Activated CD4-positive, alpha-beta T cell treated with anti-CD3 and anti-CD28 coated beads, Interleukin-2, amount 50 U/mL, for 4 hours (primary cell): Measurements from ENCODE around the gene ZNF580.

ENCODE experiments used
- DNase-seq, 2 experiments: peaks; one replicate each; pipeline ENCODE4 v3.0.0-alpha.2; 2020

The ZNF580 gene, protein sequence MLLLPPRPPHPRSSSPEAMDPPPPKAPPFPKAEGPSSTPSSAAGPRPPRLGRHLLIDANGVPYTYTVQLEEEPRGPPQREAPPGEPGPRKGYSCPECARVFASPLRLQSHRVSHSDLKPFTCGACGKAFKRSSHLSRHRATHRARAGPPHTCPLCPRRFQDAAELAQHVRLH

DNA sequence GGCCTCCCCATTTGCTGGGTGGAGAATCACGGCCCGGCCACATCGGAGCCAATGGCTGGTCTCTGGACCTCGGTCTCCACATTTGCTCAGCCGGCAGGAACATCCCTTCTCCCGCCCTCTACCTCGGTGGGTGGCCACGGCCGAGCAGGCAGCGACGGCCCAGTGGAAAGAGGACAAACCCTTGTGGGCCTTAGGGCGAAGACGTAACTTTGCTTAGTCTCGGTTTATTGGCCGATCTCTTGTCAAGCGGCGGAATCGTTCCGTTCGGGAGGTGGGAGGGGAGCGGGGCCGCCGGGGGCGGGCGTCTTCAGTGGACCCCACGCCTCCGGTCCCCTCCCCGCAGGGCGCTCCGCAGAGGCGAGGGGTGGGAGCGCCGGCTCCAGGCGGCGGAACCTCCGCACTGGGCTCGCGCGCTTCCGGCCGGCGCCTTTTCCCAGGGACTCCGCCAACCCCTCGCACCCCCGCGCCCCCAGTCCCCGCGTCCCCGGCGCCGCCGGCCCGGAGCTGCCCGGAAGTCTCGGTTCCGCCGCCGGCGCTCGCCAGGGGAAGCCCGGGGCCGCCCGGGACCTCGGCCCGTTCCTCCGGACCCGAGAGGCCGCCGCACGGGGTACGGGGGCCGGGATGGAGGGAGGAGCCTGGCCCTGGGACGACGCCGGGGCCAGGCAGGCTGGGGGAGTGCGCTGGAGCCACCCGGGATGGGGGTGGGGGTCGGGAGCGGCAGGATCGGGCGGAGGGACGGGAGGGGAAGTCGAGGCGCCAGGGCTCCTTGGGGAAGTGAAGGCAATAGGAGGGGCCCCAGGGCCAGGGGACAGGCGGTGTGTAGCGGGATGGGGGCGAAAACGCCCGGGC is at the start of gene ZNF580:
ZNF580 (plus strand) TSS at position 426 of the 849 bp plus-strand sequence. CDS start 1,507 bp downstream, outside the sequence.
- DNase-seq, result peak; percentile 47 to 49

DNA sequence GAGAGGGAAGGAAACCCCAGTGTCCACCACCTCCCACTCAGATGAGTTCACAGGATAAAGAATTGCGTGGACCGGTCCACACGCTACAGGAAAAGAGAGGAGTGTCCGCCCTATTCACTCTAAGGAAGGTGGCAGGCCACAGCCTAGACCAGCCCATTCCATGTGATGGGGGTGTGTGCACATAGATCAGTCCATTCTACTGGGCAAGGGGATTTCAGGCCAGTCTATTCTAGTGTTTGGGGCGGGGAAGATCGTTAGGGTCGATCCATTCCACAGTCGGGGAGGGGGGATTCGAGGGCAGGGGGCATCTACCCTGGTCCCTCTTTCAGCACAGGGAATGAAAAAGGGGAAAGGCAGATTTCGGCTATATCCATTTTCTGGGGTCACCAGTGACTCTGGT is 49.2 kb upstream of the ZNF580 start:
- DNase-seq, result no peak

DNA sequence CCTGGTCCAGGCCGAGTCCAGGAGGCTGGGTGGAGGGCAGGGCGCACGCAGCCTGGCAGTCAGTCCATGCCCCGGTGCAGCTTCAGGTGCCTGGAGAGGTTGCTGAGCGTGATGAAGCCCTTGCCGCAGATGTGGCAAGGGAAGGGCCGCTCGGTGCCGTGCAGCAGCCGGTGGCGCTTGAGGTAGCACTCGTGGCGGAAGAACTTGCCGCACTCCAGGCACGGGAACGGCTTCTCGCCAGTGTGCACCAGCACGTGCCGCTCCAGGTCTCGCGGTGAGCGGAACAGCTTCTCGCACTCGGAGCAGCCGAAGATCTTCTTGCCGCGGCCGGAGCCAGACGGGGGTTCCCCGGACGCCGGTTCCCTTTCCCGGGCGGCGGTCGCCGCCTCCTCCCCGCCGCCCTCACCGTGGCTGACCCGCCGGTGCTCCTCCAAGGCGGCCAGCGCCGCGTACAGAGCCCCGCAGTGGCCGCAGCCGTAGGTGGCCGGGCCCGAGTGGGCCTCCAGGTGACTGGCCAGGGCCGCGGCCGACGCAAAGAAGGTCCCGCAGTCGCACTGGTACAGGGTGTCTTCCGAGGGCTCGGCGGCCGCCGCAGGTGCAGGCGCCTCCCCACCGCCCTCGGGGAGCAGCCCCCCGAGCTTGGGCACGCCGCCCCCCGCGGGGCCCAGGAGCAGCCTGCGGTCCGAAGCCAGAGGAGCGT is 48.3 kb upstream of the ZNF580 start:
- DNase-seq, result no peak

DNA sequence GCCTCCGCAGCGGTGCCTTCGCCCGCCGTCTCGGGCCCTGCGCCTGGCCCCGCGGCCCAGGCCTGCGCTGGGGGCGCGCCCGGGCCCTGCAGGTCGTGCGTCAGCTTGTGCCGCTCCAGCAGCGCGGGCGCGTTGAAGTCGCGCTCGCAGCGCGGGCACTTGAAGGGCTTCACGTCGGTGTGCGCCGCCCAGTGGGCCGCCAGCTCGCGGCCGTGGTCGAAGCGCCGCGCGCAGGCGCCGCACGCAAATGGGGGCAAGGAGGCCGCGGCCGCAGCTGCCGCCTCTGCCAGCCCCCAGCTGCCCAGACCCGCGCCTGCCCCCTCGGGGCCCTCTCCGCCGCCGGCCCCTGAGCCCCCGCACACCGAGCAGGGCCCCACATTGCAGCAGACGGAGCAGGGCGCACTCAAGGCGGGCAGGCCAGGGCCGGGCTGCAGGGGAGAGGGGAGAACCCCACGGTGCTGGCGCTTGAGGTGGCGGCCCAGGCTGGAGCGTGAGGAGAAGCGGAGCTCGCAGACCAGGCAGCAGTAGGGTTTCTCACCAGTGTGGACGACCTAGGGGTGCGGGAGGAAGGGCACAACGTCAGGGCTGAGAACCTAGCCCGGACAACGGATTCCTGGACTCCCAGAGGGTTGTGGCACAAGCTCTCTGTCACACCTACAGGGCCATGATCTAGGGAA is 47.6 kb upstream of the ZNF580 start:
- no peak for DNase-seq

DNA sequence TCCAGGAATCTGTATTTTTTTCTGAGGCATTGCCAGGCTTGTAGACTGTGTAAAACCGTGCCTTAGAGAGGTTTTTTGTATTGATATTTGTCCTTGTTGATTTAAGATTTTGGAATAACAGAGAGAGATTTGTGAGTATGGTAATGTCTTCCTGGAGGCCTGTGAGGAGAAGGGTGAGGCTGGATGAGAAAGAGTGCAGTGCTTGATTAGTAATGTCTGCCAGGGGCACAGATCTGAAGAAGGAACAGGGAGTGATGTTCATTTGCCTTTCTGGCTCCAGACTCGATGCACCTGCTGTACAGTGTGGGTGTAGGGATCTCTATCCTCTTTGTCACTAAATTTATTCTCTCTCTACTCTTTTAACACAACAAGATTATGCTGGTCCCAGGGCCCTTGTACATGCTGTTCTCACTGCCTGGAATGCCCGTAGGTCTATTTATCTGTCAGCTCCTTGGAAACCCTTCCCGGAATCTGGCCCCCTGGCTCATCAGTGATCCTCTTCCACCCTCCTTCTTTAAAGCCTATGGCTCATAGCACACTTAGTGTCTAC is 45.7 kb upstream of the ZNF580 start:
- no peak for DNase-seq

DNA sequence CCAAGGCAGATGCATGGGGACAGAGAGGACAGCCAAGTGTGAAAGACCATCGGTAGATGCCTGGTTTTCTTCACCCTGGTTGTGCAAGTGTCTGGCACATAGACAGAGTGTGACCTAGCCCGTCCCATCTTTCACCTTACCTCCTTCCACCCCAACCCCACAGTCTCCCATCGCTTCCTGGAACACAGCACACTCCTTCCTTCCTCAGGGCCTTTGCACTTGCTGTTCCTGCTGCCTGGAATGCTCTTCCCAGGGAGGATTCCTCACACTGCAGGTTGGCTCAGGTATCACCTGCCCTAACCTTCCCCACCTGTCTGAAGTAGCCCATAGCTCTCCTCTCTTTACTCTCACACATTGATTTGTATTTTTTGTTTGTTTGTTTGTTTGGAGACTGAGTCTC is 44.5 kb upstream of the ZNF580 start:
- no peak for DNase-seq

DNA sequence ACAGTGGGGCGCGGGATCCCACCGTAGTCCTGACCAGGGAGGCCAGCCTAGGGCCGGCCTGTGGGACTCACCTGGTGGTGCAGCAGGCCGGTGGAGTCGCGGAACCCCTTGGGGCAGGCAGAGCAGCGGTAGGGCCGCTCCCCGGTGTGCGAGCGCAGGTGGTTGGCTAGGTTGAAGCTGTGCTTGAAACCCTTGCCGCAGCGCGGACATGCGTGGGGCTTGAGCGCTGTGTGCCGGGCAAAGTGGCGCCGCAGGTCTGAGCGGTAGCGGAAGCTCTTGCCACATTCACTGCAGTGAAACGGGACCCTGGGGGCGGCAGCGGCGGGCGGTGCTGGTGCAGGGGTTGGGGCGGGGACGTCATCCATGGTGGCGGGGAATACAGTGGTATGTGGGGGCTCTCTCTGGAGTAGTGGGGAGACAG is 43.3 kb upstream of the ZNF580 start:
- no peak for DNase-seq

DNA sequence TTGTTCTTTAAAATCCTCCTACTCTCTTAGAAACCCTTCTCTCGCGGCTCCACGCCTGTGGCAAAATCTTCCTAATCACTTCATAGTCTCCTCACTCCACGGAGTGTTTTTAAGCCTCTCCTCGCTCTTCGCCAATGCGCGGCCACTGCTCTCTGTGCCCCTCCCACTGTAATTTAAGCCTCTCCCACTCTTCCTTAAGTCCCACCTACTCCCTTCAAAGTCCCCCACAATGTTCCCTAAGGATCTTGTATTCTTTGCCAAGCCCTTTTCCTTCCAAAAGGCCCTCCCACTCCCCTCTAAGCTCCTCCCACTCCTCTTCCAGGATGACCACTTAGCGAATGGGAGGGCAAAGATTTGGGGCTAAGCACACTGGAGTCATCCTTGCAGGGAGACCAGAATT is 42.8 kb upstream of the ZNF580 start:
- no peak for DNase-seq

DNA sequence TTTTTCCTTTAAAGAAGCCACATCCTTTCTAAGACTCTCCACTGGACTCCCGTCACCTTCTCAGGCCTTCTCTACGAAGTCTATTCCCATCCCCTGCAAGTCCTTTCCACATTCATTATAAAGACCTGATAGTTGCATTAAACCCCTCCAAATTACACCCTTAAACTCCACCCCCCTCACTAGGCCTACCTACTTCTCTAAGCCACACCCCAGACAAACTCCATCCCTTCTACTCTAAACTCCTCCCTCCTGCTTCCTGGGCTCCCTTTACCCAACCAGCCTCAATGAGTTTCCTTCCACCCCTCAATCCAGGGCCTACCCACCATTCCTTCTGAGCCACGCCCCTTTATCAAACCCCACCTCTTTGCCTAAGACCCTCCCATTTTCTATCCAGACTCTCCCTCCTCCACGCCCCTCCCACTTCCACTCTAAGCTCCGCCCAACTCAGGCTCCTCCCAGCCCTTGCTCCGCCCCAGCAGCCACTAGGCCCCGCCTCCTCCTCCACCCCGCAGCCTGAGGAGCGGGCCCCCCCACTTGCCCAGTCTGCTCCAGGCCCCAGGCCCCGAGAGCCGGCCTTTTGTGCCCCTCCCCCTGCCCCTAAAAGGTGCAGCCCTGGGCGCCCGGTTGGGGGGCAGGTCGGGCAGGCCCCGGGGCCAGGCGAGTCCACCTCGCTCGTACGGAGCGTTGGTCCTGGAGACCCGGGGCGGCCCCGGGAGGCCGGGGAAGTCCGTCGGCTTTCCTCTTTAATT is 41.9 kb upstream of the ZNF580 start:
- peak; percentile 89 to 90 for DNase-seq

DNA sequence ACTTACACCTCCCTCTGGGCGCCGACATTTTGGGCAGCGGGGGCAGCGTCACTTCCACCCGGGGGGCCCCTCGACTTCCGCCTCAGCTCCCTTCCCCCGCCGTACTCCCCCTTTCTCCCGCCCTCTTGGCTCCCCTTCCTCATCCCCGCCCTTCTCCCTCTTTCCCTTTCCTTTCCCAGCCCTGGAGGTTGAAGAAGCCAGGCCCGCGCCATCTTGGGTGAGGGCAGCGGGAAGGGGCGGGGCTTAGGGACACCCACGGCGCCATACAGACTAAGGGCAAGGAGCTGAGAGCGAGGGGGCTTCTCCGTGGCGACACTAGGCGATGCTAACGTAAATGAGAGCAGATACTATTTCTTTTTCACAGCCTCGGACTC is 41.3 kb upstream of the ZNF580 start, which contains the start of gene FIZ1:
FIZ1 (minus strand) TSS at position 50 of the 374 bp plus-strand sequence. CDS start 1,652 bp downstream, outside the sequence.
- peak; percentile 96 for DNase-seq

DNA sequence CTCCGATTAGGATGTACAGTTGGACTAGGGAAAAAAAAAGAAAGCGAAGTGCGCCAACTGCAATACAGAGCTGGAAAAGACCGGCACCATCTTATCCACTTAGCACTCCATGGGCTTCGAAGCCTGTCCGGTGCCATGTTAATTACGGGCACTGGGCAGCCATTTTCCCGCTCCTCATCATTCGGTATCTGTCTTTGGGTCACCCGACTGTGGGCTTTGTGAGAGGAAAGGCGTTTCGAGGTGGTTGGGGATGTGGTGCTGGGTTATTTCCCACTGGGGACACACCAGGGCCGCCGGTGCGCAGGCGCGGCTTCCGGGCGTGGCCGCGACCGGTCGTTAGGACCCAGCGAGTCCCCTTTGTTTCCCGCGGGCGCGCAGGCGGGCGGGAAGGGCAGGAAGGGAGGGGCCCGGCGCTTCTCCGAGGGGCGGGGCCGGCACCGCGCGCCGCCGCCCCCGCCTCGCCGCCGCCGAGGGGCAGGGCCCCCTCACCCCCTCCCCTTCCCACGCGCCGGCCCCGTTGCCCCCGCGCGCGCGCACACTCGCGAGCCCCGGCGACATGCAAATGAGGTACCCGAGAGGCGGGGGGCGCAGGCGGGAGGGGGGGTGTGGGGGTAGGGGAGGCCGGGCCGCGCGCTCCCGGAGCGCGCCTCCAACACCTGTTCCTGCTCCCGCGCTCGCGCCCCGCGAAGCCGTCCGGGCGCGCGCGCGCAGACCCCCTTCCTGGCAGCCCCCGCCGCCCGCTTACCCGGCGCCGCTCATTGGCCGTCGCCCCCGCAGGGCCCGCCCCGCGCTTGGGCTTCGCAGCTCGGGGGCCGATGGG is 40.8 kb upstream of the ZNF580 start, which contains the start of gene ZNF524:
ZNF524 (plus strand) TSS at position 447 of the 820 bp plus-strand sequence. CDS start 1,825 bp downstream, outside the sequence.
- DNase-seq, result peak; percentile 76 to 78

DNA sequence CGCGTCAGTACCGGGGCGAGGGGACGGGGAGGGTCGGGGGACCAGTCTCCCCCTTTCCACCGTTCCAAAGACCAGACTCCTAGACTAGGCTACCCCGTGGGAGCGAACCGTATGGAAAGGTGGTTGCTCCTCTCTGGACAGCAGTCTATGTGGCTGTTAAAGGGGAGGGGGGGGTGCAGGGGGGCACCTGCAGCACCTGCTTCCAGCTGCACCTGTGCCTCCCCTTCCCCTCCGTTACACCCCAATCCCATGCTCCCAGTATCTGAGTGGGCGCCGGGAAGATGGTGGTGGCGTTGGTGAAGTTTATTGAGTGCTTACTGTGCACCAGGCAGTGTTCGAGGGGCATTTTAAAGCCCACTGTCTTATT is 40.2 kb upstream of the ZNF580 start:
- DNase-seq, result no peak

DNA sequence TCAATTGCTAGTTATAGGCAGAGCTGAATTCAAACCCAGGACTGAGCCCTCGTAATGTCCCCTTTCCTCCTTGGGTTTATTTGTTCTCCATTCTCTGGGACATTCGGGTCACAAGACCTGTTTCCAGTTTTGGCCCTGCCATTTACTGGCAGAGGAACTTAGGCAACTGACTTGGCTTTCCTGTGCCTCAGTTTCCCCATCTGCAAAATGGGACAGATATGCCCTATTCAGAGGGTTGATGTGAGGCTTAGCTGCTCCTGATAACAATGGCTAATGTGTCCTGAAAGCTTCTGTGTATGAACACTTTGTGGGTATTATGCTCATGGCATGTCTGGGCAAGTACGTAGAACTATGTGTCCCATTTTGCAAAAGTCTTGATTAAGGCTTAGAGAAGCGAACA is 39.7 kb upstream of the ZNF580 start:
- no peak for DNase-seq

DNA sequence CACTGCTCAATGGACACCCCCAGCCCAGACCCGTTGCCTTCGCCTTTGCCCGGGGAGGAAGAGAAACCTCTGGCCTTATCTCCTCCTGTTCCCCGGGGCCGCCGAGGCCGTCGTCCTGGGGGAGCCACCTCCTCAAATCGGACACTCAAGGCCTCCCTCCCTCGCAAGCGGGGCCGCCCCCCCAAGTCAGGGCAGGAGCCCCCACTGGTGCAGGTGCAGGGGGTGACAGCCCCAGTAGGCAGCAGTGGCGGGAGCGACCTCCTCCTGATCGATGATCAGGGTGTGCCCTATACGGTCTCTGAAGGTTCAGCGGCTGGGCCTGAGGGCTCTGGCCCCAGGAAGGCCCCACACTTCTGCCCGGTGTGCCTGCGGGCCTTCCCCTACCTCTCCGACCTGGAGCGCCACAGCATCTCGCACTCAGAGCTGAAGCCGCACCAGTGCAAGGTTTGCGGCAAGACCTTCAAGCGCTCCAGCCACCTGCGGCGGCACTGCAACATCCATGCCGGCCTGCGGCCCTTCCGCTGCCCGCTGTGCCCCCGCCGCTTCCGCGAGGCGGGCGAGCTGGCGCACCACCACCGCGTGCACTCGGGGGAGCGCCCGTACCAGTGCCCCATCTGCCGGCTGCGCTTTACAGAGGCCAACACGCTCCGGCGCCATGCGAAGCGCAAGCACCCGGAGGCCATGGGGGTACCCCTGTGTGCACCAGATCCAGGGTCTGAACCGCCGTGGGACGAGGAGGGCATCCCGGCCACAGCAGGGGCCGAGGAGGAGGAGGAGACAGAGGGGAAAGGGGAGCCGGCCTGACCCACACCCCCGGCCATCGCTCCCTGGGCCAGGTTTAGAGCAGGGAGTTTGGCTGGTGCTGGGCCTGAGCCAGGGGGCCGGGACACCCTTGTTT is 38.4 kb upstream of the ZNF580 start:
- no peak for DNase-seq

DNA sequence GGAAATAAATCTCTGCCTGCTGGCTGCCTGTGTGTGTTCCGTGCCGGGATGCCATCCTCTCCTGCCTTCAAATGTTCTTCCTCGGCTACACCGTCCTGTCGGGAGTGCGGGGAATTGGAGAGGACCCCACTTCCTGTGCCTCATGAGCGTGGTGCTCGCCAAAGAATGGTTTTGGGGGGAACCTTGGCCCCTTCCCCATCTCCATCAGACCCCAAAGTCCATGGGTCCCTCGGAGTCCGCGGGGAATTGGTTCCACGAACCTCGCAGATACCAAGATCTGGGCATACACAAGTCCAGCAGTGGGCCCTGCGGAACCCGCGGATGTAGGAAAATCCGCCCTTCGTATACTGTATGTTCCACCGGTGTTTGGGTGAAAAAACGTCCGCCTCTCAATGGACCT is 37.7 kb upstream of the ZNF580 start:
- no peak for DNase-seq

DNA sequence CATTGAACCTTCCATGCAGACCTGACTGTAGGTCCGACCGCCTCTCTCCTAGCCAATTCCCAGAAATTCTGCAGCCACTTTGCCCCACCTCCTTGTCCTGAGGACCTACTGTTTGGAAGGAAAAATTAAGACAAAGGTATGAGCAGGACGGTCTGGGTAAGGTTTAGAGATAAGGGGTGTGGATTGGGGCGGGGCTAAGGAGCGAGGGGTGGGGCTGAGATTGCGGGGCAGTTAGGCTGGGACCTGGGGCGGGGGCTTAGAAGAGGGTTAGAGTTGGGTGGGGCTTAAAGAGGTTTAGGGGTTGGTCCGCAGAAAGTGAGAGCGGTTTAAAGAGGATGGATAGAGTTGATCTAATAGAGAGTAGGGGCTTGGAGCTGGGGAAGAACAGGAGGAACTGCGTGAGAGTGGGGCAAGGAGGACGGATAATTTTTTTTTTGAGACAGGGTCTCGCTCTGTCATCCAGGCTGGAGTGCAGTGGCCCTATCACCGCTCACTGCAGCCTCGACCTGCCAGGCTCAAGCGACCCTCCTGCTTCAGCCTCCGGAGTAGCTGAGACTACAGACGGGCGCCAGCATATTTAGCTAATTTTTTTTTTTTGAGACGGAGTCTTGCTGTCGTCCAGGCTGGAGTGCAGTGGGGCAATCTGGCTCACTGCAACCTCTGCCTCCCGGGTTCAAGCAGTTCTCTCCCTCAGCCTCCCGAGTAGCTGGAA is 37.1 kb upstream of the ZNF580 start:
- DNase-seq, result no peak

DNA sequence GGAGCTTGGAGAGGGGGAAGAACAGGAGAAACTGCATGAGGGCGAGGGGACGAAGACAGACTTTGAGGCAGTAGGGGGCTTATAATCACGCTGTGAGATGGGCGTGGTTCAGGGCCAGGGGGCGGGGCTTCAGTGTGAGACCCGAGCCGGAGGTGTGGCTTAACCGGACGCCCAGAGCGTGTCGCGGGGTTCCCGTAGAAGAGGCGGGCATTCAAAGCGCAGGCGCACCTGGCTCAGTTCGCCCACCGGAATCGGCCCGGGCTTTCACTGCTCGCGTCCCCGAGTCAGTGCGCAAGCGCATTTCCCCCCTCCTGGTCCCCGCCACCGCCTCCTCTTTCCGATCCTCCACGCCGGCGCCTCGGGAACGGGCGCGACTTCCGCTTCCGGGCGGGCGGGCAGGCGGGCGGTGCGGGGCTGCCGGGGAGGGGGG is 35.6 kb upstream of the ZNF580 start:
- peak; percentile 98 to 99 for DNase-seq

DNA sequence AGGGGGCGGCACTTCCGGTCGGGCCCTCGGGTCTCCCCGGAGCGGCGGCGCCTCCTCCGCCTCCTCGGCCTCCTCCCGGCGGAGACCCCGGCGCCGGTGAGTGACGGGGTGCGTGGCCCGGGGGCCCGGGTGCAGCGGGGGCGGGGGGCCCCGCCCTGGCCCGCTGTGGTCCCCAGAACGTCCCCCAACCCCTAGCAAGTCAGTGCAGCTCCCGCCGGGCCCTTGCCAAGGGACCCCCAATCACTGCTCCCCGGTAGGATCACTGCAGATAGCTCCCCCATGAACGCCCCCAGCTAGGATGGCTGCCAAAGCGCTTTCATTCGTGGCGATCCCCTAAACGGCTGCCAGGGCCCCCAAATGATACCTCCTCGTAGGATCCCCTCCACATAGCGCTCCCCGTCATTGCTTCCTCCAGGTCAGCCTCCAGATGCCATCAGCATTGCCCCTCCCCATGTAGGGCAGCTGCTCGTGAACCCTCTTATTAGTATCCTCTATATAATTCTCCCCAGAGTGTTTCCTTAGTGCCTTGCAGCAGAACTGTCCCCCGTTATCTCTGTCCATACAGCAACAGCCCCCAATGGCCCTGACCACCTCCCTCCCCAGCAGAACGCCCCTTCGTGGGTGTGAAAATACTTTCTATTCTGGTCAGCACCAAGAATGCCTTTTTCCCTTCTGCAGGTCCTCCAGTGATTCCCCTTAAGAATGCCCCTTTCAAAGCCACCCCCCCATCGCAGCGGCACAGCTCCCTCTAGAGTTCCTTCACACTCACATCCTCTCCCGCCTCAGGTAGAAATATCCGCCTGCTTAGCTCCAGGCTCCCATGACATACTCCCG is 34.9 kb upstream of the ZNF580 start, which contains the start of gene ZNF865:
ZNF865 (plus strand) TSS at position 11 of the 834 bp plus-strand sequence. CDS start 7,972 bp downstream, outside the sequence.
- peak; percentile 59 to 60 for DNase-seq
